Measurements from ENCODE around the gene CALR. TPM values are rescaled to one million over a fixed set of nuclear protein-coding genes. Genes with fewer than 3 reads are reported as not detected.

The CALR gene
- total and polyA plus RNA-seq, 2 donors (not counting 3 experiments of a cell fraction or from before 2014, with no cell fraction given), result 1,135 to 1,636 TPM

DNA sequence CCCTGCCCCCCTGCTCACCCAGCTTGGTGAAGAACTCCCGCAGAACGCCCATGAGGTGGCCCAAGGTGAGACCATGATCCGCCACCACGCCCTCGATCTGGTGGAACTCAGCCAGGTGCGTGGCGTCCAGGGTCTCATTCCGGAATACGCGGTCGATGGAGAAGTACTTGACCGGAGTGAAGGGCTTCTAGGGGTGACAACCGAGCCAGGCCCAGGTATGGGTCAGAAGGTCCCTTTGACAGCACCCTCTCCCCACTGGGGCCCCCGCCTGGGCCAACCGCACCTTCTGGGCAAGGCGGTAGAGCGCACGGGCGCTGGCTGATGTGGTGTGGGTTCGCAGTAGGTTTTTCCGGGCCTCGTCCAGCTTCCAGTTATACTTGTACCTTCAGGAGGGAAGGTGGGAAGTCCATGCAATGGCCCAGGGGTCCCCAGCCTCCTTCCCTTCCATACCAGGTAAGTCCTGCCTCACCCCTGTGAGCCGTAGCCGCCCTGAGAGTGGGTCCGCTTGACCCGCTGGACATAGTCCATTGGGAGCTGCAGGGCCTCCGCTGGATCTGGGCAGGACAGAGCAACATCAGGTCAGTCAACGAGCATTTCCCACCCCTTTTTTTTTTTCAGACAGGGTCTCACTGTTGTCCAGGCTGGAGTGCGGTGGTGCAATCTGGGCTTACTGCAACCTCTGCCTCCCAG is 13.6 kb upstream of the CALR start:
- intact Hi-C loops (cut with micrococcal nuclease), result no loop called here
- TF ChIP-seq CTCF (IDR thresholded peaks at IDR 0.05; ENCODE audit: extremely low read depth in 1 of 2, insufficient read depth in 1 of 2, low read depth in 1 of 2, low read length in 2 of 2) (no peak), GATA2 (IDR thresholded peaks at IDR 0.05; ENCODE audit: insufficient read depth, insufficient read length, low read depth, low read length) (no peak), JUN (IDR thresholded peaks at IDR 0.05; ENCODE audit: borderline replicate concordance, insufficient read depth, insufficient read length, low read depth) (no peak), EZH2 (IDR thresholded peaks at IDR 0.05; ENCODE audit: borderline replicate concordance, low read depth, low read length, severe bottlenecking) (no peak), MYC (IDR thresholded peaks at IDR 0.05; ENCODE audit: low read depth, low read length) (no peak), POLR2AphosphoS5 (IDR thresholded peaks at IDR 0.05; ENCODE audit: insufficient read depth, low read depth, low read length) (no peak), FOS (IDR thresholded peaks at IDR 0.05; ENCODE audit: borderline replicate concordance, insufficient read depth, low read length) (no peak), POLR2A (IDR thresholded peaks at IDR 0.05; ENCODE audit: low read depth, low read length) (no peak)
- TF ChIP-seq, protein P1, sequence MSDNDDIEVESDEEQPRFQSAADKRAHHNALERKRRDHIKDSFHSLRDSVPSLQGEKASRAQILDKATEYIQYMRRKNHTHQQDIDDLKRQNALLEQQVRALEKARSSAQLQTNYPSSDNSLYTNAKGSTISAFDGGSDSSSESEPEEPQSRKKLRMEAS (IDR thresholded peaks at IDR 0.05; ENCODE audit: insufficient read depth, insufficient read length), result no peak
- Histone ChIP-seq H3K4me1 (ENCODE audit: control insufficient read depth, extremely low read depth, insufficient read depth, low read length) (no peaks in the 10 kb centered on the region), H3K9ac (replicated peaks; ENCODE audit: extremely low read depth, insufficient read depth, low read length) (no peak overlapping the region), H3K27ac (ENCODE audit: insufficient read depth, low read depth, low read length) (no peak overlapping the region), H3K4me3 (replicated peaks in 1 of 3; ENCODE audit: insufficient read depth in 1 of 3, low read depth in 1 of 3, low read length in 3 of 3) (no peak overlapping the region), H4K20me1 (replicated peaks; ENCODE audit: control insufficient read depth, extremely low read depth, insufficient read depth, low read length) (no peaks in the 10 kb centered on the region), H3K79me2 (ENCODE audit: control insufficient read depth, insufficient read depth, low read length) (no peaks in the 10 kb centered on the region), H2AFZ (ENCODE audit: low read depth, low read length) (no peak overlapping the region), H3K27me3 (ENCODE audit: control insufficient read depth in 2 of 2, insufficient read depth in 2 of 2, low read length in 2 of 2) (no peaks in the 10 kb centered on the region), H3K36me3 (ENCODE audit: control insufficient read depth in 2 of 2, extremely low read depth in 1 of 2, insufficient read depth in 2 of 2, low read length in 2 of 2) (peaks cover 18 to 43% of the 10 kb centered on the region in 2 experiments), H3K9me3 (replicated peaks; ENCODE audit: control insufficient read depth, insufficient read depth, low read length) (no peaks in the 10 kb centered on the region), H3K9me1 (replicated peaks; ENCODE audit: control insufficient read depth, extremely low read depth, insufficient read depth, low read length) (no peaks in the 10 kb centered on the region), H3K4me2 (ENCODE audit: insufficient read depth, low read length) (no peak overlapping the region)
- CTCF ChIA-PET, result no interaction called here
- DNase-seq (ENCODE audit: low read depth, low spot score), result no peak
- POLR2A ChIA-PET, result no interaction called here
- dilution Hi-C loops (cut with MboI; ENCODE audit: extremely low pct_ligation_motif_present, low sequenced_read_pairs), result no loop called here
- BruUV-seq (replicated peaks), result TSS peak; percentile 3
- FAIRE-seq, result no peak

Data from endothelial cell of umbilical vein (primary cell).